Central memory CD4-positive, alpha-beta T cell (primary cell): ENCODE results near the gene HSD17B11.
"Not testable (repeated sequence)": the region's sequence is repeated elsewhere in the genome, so short reads cannot be mapped to it uniquely, and the experiment has no call there.

Experiments used
- DNase-seq: peaks from one replicate; pipeline ENCODE4 v3.0.0; 2022

Gene HSD17B11

GRCh38 chr4:87304745-87305432, 86.1 kb downstream of the HSD17B11 start:
- DNase-seq: no peak

GRCh38 chr4:87299898-87300297, 91.1 kb downstream of the HSD17B11 start:
- no peak for DNase-seq

DNA sequence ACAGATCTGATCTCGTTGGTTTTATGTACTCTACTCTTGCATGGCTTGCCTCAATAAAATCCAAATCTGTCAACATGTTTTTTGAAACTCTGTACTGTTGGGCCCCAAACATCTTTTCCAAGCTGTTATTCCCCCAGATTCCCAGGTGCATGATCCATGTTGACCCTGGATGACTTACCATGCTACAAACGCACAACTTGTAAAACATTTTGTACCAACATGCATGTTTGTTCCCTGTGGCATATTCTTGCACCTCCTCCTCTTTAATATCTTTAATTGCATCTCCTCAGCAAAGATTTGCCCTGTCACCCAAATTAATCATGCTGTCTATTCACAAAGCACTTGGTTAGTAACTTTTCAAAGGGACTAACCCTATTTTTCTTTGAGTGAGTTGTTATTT, 92.6 kb downstream of the HSD17B11 start:
- no peak for DNase-seq

DNA sequence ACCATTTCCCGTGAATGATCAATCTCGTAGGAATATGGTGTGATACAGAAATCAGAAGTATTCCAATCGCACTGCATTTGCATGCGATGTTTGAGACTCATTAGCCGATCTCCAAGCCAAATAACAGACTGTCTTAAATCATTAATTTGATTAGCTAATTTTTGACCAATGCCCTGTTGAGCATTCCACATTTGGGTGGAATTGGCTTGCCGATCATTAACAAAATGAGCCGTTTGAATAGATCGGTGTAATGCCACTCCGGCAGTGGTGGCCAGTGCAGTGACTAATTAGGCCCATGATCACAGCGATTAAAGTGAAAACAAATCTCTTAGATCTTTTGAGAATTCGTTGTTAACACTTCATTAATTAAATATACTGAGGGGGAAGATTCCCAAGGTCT, 96.1 kb downstream of the HSD17B11 start:
- not testable (repeated sequence) for DNase-seq

DNA sequence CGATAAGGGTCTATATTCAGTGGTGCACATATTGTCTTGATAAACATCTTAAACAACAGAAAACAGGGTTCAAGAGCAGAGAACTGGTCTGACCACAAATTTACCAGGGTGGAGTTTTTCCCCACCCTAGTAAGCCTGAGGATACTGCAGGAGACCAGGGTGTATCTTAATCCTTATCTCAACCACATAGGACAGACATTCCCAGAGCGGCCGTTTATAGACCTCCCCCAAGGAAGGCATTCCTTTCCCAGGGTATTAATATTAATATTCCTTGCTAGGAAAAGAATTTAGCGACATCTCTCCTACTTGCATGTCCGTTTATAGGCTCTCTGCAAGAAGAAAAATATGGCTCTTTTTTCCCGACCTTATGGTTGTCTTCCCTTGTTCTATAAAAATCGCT, 97.1 kb downstream of the HSD17B11 start:
- DNase-seq: not testable (repeated sequence)

DNA sequence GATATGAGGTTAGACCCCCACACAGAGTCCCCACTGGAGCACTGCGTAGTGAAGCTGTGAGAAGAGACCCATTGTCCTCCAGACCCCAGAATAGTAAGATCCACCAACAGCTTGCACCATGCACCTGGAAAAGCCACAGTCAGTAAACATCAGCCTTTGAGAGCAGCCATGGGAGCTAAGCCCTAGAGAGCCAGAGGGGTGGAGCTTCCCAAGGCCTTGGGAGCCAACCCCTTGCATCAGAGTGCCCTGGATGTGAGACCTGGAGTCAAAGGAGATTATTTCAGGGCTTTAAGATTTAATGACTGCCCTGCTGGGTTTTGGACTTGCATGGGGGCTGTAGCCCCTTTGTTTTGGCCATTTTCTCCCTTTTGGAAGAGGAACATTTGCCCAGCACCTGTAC, 104.0 kb downstream of the HSD17B11 start:
- DNase-seq: no peak
